Measurements from ENCODE around the gene ANKS1A. TPM values are rescaled to one million over a fixed set of nuclear protein-coding genes. Genes with fewer than 3 reads are reported as not detected.

The ANKS1A gene
- total and polyA plus RNA-seq, 7 donors = 3.9 to 12.4 (median 6.1) TPM

DNA sequence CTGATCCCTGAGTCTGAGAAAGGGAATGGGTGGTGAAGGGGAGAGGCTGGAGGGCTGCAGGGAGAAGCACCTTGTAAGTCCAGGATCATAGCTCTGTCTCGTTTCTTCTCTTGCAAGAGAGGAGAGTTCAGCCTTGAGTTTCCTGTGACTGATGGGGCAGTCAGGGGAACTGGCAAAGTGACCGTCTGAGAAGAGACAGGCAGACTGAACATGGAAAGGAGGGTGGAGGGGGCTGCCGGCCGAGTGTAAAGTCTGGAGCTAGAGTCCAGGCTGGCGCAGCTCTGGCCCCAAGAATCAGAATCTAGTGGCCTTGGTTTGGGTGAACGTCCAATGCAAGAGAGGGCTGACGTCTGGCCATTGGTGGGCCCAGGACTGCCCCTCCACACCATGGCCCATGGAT is 179.6 kb downstream of the ANKS1A start:
- intact Hi-C loops (cut with DNase I) = no loop called here
- peak in 1 of 2 donors; percentile 6 for DNase-seq
- H3K4me1 ChIP-seq = no peaks in the 10 kb centered on the region
- WGBS, 3 donors = 84 to 88% (median 87%) methylated on average over 7 of the region's 7 CpGs
- no peak overlapping the region for H3K4me3 ChIP-seq
- H3K27me3 ChIP-seq (ENCODE audit: insufficient read depth in 3 of 3, low read length in 2 of 3) = no peaks in the 10 kb centered on the region
- no peaks in the 10 kb centered on the region for H3K9me3 ChIP-seq
- H3K27ac ChIP-seq = no peak overlapping the region
- ATAC-seq = no peak
- TF ChIP-seq, protein P1, sequence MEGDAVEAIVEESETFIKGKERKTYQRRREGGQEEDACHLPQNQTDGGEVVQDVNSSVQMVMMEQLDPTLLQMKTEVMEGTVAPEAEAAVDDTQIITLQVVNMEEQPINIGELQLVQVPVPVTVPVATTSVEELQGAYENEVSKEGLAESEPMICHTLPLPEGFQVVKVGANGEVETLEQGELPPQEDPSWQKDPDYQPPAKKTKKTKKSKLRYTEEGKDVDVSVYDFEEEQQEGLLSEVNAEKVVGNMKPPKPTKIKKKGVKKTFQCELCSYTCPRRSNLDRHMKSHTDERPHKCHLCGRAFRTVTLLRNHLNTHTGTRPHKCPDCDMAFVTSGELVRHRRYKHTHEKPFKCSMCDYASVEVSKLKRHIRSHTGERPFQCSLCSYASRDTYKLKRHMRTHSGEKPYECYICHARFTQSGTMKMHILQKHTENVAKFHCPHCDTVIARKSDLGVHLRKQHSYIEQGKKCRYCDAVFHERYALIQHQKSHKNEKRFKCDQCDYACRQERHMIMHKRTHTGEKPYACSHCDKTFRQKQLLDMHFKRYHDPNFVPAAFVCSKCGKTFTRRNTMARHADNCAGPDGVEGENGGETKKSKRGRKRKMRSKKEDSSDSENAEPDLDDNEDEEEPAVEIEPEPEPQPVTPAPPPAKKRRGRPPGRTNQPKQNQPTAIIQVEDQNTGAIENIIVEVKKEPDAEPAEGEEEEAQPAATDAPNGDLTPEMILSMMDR (IDR thresholded peaks at IDR 0.05) = no peak
- H3K36me3 ChIP-seq (ENCODE audit: insufficient read depth in 1 of 2, low read depth in 1 of 2) = peaks cover 0 to 64% of the 10 kb centered on the region in 2 donors

GRCh38 chr6:35069262-35069661 is 180.2 kb downstream of the ANKS1A start:
- peak in 1 of 2 donors; percentile 8 for DNase-seq

DNA sequence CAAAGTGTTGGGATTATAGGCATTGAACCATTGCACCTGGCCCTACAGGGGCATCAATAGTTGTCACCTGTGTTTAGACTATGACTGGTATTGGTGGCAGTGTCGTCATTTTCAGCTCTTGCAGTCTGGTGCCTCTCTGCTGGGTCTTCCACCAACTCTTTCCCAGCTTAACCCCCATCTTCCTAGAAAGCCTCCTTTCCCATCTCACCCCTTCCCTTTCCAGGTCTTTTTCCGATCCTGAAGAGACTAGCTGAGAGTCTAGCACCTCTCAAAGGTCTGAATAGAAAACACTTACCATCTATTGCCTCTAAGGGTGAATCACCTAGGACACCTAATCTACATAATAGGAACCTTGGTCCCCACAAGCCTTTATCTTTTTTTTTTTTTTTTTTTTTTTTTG is 181.1 kb downstream of the ANKS1A start:
- Histone ChIP-seq H3K4me3 (no peak overlapping the region), H3K27ac (no peak overlapping the region), H3K4me1 (no peaks in the 10 kb centered on the region), H3K36me3 (ENCODE audit: insufficient read depth in 1 of 2, low read depth in 1 of 2) (peaks cover 0 to 57% of the 10 kb centered on the region in 2 donors), H3K27me3 (ENCODE audit: insufficient read depth in 3 of 3, low read length in 2 of 3) (no peaks in the 10 kb centered on the region), H3K9me3 (no peaks in the 10 kb centered on the region)
- no peak for ATAC-seq
- DNase-seq = peak in 1 of 2 donors; percentile 0
- 93 to 97% (median 94%) methylated on average over 2 of the region's 2 CpGs for WGBS, 3 donors
- TF ChIP-seq, protein P1 (IDR thresholded peaks at IDR 0.05) = no peak
- intact Hi-C loops (cut with DNase I) = no loop called here

More at GRCh38 chr6:35069262-35069661, 180.2 kb downstream of the ANKS1A start:
- H3K9me3 ChIP-seq = no peaks in the 10 kb centered on the region
- 95 to 100% (median 97%) methylated on average over 2 of the region's 2 CpGs for WGBS, 3 donors
- H3K36me3 ChIP-seq (ENCODE audit: insufficient read depth in 1 of 2, low read depth in 1 of 2) = peaks cover 0 to 63% of the 10 kb centered on the region in 2 donors
- H3K4me3 ChIP-seq = no peak overlapping the region
- no peak for ATAC-seq
- no peak overlapping the region for H3K27ac ChIP-seq
- no peaks in the 10 kb centered on the region for H3K27me3 ChIP-seq (ENCODE audit: insufficient read depth in 3 of 3, low read length in 2 of 3)
- TF ChIP-seq, protein P1 (IDR thresholded peaks at IDR 0.05) = no peak
- H3K4me1 ChIP-seq = no peaks in the 10 kb centered on the region
- intact Hi-C loops (cut with DNase I) = no loop called here

GRCh38 chr6:35071347-35071994 is 182.4 kb downstream of the ANKS1A start:
- Histone ChIP-seq H3K4me1 (no peaks in the 10 kb centered on the region), H3K27ac (no peak overlapping the region), H3K4me3 (no peak overlapping the region), H3K27me3 (ENCODE audit: insufficient read depth in 3 of 3, low read length in 2 of 3) (no peaks in the 10 kb centered on the region), H3K9me3 (no peaks in the 10 kb centered on the region), H3K36me3 (ENCODE audit: insufficient read depth in 1 of 2, low read depth in 1 of 2) (peaks cover 0 to 52% of the 10 kb centered on the region in 2 donors)
- no peak for ATAC-seq
- intact Hi-C loops (cut with DNase I) = no loop called here
- peak; percentile 4 to 14 for DNase-seq
- WGBS, 3 donors = 77 to 80% (median 77%) methylated on average over 12 of the region's 12 CpGs
- TF ChIP-seq, protein P1 (IDR thresholded peaks at IDR 0.05) = no peak
